Measurements from ENCODE around the gene ARHGEF40.
A peak's percentile ranks its signal among the peaks of the same experiment; 100 is the strongest.

Gene ARHGEF40

GRCh38 chr14:21060614-21061346 is 9.3 kb upstream of the ARHGEF40 start:
- no peak for TF ChIP-seq CTCF (IDR thresholded peaks at IDR 0.05; ENCODE audit: low read depth, low read length)
- H3K4me3 ChIP-seq (ENCODE audit: low read depth, low read length), result no peak overlapping the region

GRCh38 chr14:21061347-21061668 is 8.8 kb upstream of the ARHGEF40 start:
- no peak overlapping the region for H3K4me3 ChIP-seq (ENCODE audit: low read depth, low read length)
- no peak for TF ChIP-seq CTCF (IDR thresholded peaks at IDR 0.05; ENCODE audit: low read depth, low read length)

GRCh38 chr14:21063479-21063878 is 6.6 kb upstream of the ARHGEF40 start:
- TF ChIP-seq CTCF (IDR thresholded peaks at IDR 0.05; ENCODE audit: low read depth, low read length), result no peak
- no peak overlapping the region for H3K4me3 ChIP-seq (ENCODE audit: low read depth, low read length)

GRCh38 chr14:21066882-21067502 is 3.1 kb upstream of the ARHGEF40 start:
- TF ChIP-seq CTCF (IDR thresholded peaks at IDR 0.05; ENCODE audit: low read depth, low read length), result no peak
- no peak overlapping the region for H3K4me3 ChIP-seq (ENCODE audit: low read depth, low read length)

- H3K4me3 ChIP-seq (ENCODE audit: low read depth, low read length), result peak overlapping the region; percentile 82
Observed at GRCh38 chr14:21068521-21069387, 1.4 kb upstream of the ARHGEF40 start.

GRCh38 chr14:21069388-21070082 is 569 bp upstream of the ARHGEF40 start:
- no peak for TF ChIP-seq CTCF (IDR thresholded peaks at IDR 0.05; ENCODE audit: low read depth, low read length)
- H3K4me3 ChIP-seq (ENCODE audit: low read depth, low read length), result peak overlapping the region; percentile 82

More at GRCh38 chr14:21068521-21069387, 1.4 kb upstream of the ARHGEF40 start:
- peak; percentile 60 for TF ChIP-seq CTCF (IDR thresholded peaks at IDR 0.05; ENCODE audit: low read depth, low read length)
